ENCODE measurements around the gene NTS.

Gene NTS

DNA sequence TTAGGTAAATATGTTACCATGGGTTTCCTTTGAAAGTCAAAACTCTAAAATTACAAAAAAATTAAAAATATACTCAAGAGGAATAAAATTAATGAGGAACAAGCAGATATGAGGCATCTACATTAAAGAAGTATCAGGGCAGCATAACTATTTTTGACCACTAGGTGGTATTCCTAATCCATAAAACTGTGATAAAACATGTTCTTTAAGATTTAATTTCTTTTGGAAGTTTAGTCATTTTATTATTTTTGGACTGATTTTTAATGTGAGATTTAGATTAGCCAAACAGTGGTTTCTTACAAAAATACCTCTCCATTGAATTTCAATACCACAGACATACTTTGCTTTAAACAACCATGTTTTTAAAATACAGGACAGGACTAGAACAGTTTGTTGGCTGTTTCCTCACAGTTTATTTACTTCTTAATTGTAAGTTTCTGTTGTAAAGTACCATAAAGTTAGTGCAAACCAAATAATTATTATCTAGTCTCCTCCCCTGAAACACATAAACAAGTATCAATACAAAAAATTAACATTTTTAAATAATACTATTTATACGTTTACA, 49.8 kb downstream of the NTS start:
- peak; percentile 22 for DNase-seq (ENCODE audit: low spot score)

DNA sequence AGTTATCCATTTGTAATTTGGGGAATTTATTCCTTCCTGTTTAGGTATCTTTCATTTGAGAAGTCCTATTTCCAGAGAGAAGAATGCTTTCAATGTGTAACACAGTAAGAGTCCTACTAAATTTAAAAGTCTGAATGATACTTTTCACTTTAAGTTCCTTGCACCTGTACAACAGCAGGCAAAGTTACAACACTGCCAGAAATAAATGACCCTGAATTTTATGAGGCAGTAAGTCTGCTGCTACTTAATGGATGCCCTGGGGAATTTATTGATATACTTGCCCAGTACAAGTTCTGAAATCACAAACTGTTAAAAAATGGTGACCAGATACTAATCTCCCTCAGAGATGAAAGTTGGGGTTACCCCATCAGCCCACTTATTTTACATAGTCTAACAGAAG, 53.1 kb downstream of the NTS start:
- DNase-seq (ENCODE audit: low spot score), result no peak
